HG03139 (cell line): ENCODE data around the gene MAN2A2.

ENCODE experiments used
- ATAC-seq: cut with Tn5 transposase; IDR thresholded peaks from one replicate; pipeline ENCODE4 v1.9.1; 2021; ENCODE audit not compliant: unreplicated experiment

MAN2A2 gene

DNA sequence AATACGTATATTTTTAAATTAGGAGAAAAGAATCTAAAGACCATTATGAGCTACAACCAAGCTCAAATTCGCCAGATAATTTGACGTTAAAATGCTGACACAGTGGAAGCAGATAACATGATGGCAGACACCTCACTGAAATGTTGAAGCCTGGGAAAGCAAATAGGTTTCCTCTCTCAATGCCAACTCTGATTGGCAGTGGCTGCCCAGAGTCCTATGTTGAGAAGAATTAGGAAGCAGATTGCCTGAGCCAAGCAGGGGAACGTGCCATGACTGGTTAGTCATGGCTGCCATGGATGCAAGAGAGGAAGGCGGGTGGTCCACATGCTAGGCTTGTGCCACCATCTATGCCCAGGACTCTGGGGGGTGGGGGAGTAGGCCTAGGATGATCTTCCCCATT lies 35.2 kb downstream of the MAN2A2 start:
- no peak for ATAC-seq

- no peak for ATAC-seq
Observed at GRCh38 chr15:90939756-90940155, 36.7 kb downstream of the MAN2A2 start.

GRCh38 chr15:90941038-90941437 lies 37.9 kb downstream of the MAN2A2 start:
- no peak for ATAC-seq

DNA sequence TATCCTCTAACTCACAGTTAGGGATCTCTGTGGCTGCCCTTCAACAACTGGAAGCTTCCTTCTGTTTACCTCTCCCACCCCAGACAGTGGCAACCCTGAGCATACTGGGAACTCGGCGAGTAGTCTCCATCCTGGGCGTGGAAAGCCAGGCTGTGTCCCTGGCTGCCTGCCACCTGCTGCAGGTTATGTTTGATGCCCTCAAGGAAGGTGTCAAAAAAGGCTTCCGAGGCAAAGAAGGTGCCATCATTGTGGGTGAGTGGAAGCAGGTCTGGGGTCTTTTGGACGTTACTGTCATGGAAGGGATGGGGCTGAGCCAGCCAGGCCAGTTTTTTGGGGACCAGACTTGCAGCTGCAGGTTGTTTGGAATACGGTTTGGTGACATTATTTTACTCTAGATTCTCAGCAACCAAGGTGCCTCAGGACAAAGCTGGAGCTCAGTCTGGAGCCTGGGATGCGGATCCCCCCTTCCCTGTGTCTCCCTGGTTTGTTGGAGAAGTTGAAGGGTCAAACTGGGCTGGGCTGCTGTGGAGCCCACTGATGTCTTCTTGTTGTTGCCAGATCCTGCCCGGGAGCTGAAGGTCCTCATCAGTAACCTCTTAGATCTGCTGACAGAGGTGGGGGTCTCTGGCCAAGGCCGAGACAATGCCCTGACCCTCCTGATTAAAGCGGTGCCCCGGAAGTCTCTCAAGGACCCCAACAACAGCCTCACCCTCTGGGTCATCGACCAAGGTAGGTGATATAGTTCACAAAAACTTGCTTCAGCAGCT lies 39.4 kb downstream of the MAN2A2 start:
- ATAC-seq = no peak

DNA sequence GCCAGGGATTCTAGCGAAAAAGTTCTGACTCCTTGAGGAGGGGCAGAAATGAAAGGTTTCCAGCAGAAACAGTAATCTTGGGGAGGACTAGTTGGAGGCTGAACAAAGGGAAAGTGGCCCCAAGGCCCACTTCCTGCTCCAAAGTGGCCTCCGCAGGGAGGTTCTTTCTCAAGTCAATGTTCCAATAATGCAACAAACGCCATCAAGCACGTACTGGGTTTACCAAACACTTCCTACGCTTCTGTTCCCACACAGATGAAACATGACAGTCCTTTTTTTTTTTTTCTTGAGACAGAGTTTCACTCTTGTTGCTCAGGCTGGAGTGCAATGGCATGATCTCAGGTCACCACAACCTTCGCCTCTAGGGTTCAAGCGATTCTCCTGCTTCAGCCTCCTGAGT lies 42.0 kb downstream of the MAN2A2 start:
- no peak for ATAC-seq

DNA sequence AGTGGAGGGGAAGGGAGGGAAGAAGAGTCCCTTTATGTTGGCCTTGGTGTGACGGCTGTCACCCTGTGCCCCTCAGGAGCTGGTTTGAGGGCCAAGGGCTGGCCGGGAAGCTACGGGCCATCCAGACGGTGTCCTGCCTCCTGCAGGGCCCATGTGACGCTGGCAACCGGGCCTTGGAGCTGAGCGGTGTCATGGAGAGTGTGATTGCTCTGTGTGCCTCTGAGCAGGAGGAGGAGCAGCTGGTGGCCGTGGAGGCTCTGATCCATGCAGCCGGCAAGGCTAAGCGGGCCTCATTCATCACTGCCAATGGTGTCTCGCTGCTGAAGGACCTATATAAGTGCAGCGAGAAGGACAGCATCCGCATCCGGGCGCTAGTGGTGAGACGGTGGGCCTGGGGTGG lies 43.4 kb downstream of the MAN2A2 start:
- no peak for ATAC-seq

- no peak for ATAC-seq
Observed at GRCh38 chr15:90946941-90947576, 44.0 kb downstream of the MAN2A2 start.

DNA sequence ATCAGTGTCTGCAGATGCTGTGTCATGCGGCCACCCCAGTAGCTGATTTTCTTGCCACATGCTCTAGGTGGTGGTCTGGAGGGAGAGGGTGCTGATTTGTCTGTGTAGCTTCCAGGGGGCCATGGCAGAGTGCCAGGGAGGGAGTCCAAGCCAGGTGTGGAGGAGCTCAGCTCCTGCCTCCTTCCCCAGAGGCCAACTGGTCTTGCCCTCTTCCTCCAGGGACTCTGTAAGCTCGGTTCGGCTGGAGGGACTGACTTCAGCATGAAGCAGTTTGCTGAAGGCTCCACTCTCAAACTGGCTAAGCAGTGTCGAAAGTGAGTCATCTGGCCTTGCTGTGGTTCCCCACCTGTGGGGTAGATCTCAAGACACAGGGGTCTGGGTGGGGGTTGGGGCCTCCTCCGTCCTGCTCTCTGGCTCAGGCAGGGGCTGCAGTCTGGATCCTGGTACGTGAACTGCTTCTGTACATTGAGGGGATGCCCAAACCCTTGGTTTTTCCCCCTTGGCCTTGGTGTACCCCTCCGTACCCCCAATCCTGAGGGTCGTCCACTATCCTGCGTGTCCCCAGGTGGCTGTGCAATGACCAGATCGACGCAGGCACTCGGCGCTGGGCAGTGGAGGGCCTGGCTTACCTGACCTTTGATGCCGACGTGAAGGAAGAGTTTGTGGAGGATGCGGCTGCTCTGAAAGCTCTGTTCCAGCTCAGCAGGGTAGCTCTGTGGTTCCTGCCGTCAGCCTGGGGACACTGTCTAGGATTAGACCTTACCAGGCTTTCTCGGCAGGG lies 44.7 kb downstream of the MAN2A2 start:
- ATAC-seq = no peak

DNA sequence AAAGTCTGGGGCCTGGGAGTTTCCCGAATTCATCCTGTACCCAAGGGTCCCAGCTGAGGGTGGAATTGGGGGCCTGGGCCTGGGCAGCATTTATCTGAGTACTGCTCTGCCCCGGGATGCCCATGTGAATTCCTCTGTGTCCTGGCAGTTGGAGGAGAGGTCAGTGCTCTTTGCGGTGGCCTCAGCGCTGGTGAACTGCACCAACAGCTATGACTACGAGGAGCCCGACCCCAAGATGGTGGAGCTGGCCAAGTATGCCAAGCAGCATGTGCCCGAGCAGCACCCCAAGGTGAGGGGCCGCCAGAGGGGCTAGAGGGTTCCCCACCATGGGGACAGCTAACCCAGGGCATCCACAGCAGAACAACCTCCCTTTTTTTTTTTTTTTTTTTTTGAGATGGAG lies 45.4 kb downstream of the MAN2A2 start:
- no peak for ATAC-seq

- no peak for ATAC-seq
Observed at GRCh38 chr15:90949979-90950675, 47.0 kb downstream of the MAN2A2 start.

GRCh38 chr15:90950676-90951075 lies 47.6 kb downstream of the MAN2A2 start:
- ATAC-seq = no peak

DNA sequence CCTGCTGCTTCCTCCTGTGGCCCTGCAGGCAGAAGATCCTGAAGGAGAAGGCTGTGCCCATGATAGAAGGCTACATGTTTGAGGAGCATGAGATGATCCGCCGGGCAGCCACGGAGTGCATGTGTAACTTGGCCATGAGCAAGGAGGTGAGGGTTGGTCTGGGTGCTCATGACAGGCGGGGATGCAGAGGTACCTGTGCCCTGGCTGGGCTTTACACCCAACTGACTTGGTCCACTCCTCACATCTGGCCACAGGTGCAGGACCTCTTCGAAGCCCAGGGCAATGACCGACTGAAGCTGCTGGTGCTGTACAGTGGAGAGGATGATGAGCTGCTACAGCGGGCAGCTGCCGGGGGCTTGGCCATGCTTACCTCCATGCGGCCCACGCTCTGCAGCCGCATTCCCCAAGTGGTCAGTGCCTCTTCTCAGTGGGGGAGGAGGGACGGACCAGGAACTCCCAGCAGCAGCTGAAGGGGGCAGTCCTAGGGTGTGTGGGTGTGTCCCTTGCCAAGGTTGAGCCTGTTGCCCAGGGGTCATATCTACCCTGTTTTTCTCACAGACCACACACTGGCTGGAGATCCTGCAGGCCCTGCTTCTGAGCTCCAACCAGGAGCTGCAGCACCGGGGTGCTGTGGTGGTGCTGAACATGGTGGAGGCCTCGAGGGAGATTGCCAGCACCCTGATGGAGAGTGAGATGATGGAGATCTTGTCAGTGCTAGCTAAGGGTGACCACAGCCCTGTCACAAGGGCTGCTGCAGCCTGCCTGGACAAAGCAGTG lies 50.0 kb downstream of the MAN2A2 start:
- no peak for ATAC-seq

- no peak for ATAC-seq
Observed at GRCh38 chr15:90953947-90954711, 51.0 kb downstream of the MAN2A2 start.

DNA sequence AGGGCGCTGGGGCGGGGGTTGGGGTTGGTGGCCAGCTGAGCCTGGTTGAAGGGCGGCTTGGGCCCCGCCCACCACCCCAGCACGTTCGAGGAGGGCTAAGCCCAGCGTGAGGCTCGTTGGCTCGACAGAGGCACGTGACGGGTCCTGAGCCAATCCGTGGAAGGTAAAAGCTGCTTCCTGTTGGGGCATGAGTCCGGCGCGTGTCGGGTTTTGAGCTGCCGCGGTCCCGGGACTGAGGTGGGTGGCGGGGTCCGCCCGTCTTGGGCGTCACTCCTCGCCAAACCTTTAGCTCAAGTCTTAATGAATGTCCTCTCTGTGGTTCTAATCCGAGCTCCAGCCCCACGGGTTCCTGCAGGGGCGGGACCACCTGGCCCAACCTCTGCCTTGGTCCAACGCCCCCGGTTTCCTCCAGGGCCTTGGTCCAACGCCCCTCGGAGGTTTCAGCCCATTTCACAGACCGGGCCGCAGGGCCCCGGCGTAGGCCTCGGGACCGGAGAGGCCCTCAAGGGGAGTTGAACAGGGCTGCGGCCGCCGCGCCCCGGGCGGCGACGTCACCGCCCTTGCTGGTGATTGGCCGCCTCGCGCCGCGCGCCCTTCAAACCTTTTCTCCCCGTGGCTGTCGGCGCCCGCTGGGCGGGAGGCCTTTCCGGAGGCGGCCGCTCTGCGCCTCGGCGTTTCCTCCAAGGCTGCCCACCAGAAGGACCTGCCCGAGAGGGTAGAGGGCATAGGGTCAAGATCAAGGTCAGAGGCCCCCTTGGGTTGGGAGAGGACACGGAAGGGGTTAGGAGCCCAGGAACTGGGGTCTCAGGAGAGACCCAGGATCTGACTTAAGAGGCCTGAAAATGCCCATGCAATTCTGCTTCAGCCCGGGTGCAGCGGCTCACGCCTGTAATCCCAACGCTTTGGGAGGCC lies 51.9 kb downstream of the MAN2A2 start, which contains the start of gene RCCD1:
RCCD1 (plus strand) TSS at position 173 of the 912 bp plus-strand sequence. CDS start 1,851 bp downstream, outside the sequence.
- peak; percentile 90 for ATAC-seq

GRCh38 chr15:90955624-90956273 lies 52.6 kb downstream of the MAN2A2 start:
- ATAC-seq = no peak

DNA sequence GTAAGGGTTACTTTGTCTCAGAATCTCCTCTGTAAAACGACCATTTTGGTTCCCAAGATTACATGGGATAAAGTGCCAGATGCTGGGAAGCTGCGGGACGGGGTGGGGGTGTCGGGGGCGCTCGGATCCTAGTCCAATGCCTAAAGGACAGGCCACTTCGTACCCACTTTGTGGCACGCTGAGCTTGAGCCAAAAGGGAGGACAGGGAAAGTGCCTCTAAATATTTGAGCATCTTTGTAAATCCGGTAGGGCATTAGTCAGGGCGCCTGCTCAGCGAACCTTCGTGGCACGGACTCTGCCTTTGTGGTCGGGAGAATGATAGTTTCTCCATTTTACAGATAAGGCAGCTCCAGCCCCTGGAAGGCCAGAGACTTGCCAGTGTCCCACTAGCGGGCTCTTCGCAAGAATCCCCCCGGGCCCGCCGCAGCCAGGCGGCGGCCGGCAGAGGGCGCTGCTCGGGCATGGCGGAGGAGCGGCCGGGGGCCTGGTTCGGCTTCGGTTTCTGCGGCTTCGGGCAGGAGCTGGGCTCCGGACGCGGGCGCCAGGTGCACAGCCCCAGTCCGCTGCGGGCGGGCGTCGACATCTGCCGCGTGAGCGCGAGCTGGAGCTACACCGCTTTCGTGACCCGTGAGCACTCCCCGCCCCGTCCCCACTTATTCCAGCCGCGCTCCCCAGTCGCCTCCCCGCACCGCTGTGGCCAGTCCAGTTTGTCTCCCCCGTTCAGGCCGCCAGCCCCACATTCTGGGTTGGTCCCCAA lies 53.4 kb downstream of the MAN2A2 start:
- no peak for ATAC-seq

DNA sequence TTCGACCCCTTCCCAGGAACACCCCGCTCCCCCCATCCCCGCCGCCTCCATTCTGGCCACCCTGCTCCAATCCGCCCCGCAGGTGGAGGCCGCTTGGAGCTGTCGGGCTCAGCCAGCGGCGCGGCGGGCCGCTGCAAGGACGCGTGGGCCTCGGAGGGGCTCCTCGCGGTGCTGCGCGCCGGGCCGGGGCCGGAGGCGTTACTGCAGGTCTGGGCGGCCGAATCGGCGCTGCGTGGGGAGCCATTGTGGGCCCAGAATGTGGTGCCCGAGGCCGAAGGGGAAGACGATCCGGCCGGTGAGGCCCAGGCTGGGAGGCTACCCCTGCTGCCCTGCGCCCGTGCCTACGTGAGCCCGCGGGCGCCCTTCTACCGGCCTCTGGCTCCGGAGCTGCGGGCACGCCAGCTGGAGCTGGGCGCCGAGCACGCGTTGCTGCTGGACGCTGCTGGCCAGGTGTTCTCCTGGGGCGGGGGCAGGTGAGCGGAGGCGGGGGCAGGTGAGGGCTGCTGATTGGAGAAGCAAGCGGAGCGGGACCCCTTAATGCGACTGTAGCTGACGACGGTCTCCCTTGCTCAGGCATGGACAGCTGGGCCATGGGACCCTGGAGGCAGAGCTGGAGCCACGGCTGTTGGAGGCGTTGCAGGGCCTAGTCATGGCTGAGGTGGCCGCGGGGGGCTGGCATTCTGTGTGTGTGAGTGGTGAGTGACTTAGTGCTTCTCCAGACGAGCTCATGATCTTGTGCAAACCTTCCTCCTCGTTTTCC lies 54.1 kb downstream of the MAN2A2 start:
- no peak for ATAC-seq
